K562 (cell line): ENCODE measurements around the gene HPS1. TPM values are rescaled to one million over a fixed set of nuclear protein-coding genes. Genes with fewer than 3 reads are reported as not detected.

Source experiments
- ATAC-seq: fragments of 200-7000 bp; cut with Tn5 transposase; 3 replicates; pipeline ENCODE4 v1.9.1; 2020; ENCODE audit warnings: moderate library complexity
- BruUV-seq: library from RNA; stranded (reverse); fragments of 400-500 nt; replicated peaks from 2 replicates; lab custom pipeline; 2021; lab: Mats Ljungman, UMichigan
- CTCF ChIA-PET: fragments of 300-600 bp; formaldehyde crosslinking; extraction: SDS; loops from one replicate; lab custom pipeline; 2021; ENCODE audit warnings: low intra/inter-chr PET ratio; lab: Yijun Ruan, JAX
- POLR2A ChIA-PET: fragments of 300-600, 350-650 bp; sonication (Branson Sonifier 250); formaldehyde crosslinking; extraction: SDS; loops from one replicate; lab custom pipeline; 2021; ENCODE audit warnings: antibody characterized with exemption, inconsistent platforms; lab: Yijun Ruan, JAX
- DNase-seq, 4 experiments: peaks; one replicate each; pipeline versions ENCODE4 v3.0.0 to v3.0.0-alpha.2; 2011 to 2018; ENCODE audit warnings: low spot score in 3 of 4, mixed read lengths in 3 of 4; ENCODE audit errors: extremely low read depth in 1 of 4
- FAIRE-seq: peaks from 2 replicates; lab custom pipeline; 2011; peaks lifted over from hg19 to GRCh38; lab: Jason Lieb, UNC
- H2AFZ ChIP-seq: 2 replicates; pipeline ENCODE4 v1.6.0; 2011; ENCODE audit warnings: low read depth, low read length, control low read depth, inconsistent platforms
- H3K27ac ChIP-seq: fragments of 200-600 bp; 3 replicates; pipeline ENCODE4 v1.8.0; 2011; ENCODE audit warnings: low read depth, mild to moderate bottlenecking, control low read depth, inconsistent platforms, low read length, moderate library complexity, mixed read lengths; ENCODE audit errors: extremely low read depth
- H3K27me3 ChIP-seq, 2 experiments: fragments of 300-600 bp in 1 of 2; 2 replicates in 1 of 2; 3 replicates in 1 of 2; pipeline versions ENCODE4 v1.6.0 to v1.8.0; 2011; ENCODE audit warnings: inconsistent platforms in 2 of 2, low read length in 2 of 2, mild to moderate bottlenecking in 1 of 2, mixed read lengths in 1 of 2, moderate library complexity in 1 of 2; ENCODE audit not compliant: control insufficient read depth in 2 of 2, insufficient read depth in 2 of 2
- H3K36me3 ChIP-seq: fragments of 300-600 bp; 3 replicates; pipeline ENCODE4 v1.8.0; 2011; ENCODE audit warnings: mild to moderate bottlenecking, low read length, inconsistent platforms; ENCODE audit not compliant: control insufficient read depth, insufficient read depth
- H3K4me1 ChIP-seq, 2 experiments: fragments of 200-600 bp in 1 of 2; replicated peaks in 1 of 2; 2 replicates in 1 of 2; 3 replicates in 1 of 2; pipeline versions ENCODE4 v1.5.1 to v1.8.0; 2011; ENCODE audit warnings: inconsistent platforms in 2 of 2, low read length in 2 of 2, mild to moderate bottlenecking in 1 of 2, mixed read lengths in 1 of 2, moderate library complexity in 1 of 2; ENCODE audit not compliant: control insufficient read depth in 2 of 2, insufficient read depth in 2 of 2
- H3K4me2 ChIP-seq: 2 replicates; pipeline ENCODE4 v1.6.1; 2011; ENCODE audit warnings: low read length, control low read depth, inconsistent platforms, mixed read lengths; ENCODE audit not compliant: insufficient read depth
- H3K4me3 ChIP-seq: fragments of 200-600 bp; sonication (generic), shearing (Covaris generic); 2 replicates; pipeline ENCODE4 v1.5.1; 2016; ENCODE audit warnings: control low read depth, inconsistent platforms
- H3K79me2 ChIP-seq: fragments of 200-600 bp; 3 replicates; pipeline ENCODE4 v1.8.0; 2011; ENCODE audit warnings: low read length, inconsistent platforms; ENCODE audit not compliant: control insufficient read depth, insufficient read depth
- H3K9ac ChIP-seq, 2 experiments: 2 replicates each; pipeline versions ENCODE4 v1.6.0 to v1.6.1; 2011; ENCODE audit warnings: low read depth in 2 of 2, low read length in 2 of 2, control low read depth in 1 of 2, inconsistent platforms in 1 of 2, mild to moderate bottlenecking in 1 of 2, mixed read lengths in 1 of 2; ENCODE audit not compliant: insufficient read depth in 1 of 2
- H3K9me1 ChIP-seq: one replicate; pipeline ENCODE4 v1.6.0; 2011; ENCODE audit warnings: inconsistent platforms, mild to moderate bottlenecking, low read length, moderate library complexity; ENCODE audit not compliant: control insufficient read depth, insufficient read depth
- H3K9me3 ChIP-seq: replicated peaks from 2 replicates; pipeline ENCODE4 v1.5.1; 2011; ENCODE audit warnings: low read depth, low read length, inconsistent platforms; ENCODE audit not compliant: control insufficient read depth, insufficient read depth
- H4K20me1 ChIP-seq: replicated peaks from 2 replicates; pipeline ENCODE4 v1.6.1; 2011; ENCODE audit warnings: low read length, inconsistent platforms, mixed read lengths; ENCODE audit not compliant: control insufficient read depth, insufficient read depth
- ARHGAP35 ChIP-seq: fragments of 450-650 bp; IDR thresholded peaks from 2 replicates; pipeline ENCODE4 v1.6.1; 2018; ENCODE audit not compliant: partially characterized antibody
- CBX2 ChIP-seq: fragments of 200-600 bp; sonication (generic); IDR thresholded peaks from one replicate; pipeline ENCODE4 v1.6.1; 2012; ENCODE audit warnings: mild to moderate bottlenecking, low read length, inconsistent platforms; ENCODE audit not compliant: insufficient read depth, poor library complexity, severe bottlenecking
- EP300 ChIP-seq: IDR thresholded peaks from 2 replicates; pipeline ENCODE4 v1.6.1; 2012; ENCODE audit warnings: low read length, improper control_type of control experiment
- HEY1 ChIP-seq: fragments of 250-450 bp; sonication (Bioruptor Pico); IDR thresholded peaks from 2 replicates; pipeline ENCODE4 v1.5.0; 2020; ENCODE audit warnings: mild to moderate bottlenecking, moderate library complexity, borderline replicate concordance
- NCOA4 ChIP-seq: fragments of 450-650 bp; IDR thresholded peaks from 2 replicates; pipeline ENCODE4 v1.6.1; 2018; ENCODE audit warnings: mild to moderate bottlenecking; ENCODE audit not compliant: partially characterized antibody
- NUFIP1 ChIP-seq: fragments of 450-650 bp; IDR thresholded peaks from 2 replicates; pipeline ENCODE4 v1.6.1; 2018; ENCODE audit not compliant: partially characterized antibody
- PYGO2 ChIP-seq: fragments of 450-650 bp; IDR thresholded peaks from 2 replicates; pipeline ENCODE4 v1.6.1; 2016; ENCODE audit warnings: mild to moderate bottlenecking, missing genetic modification characterization, moderate library complexity, missing compliant biosample characterization
- SMAD2 ChIP-seq: fragments of 150-350 bp; IDR thresholded peaks from 2 replicates; pipeline ENCODE4 v1.6.1; 2014; ENCODE audit warnings: low read depth, mild to moderate bottlenecking, low read length
- ZC3H11A ChIP-seq: IDR thresholded peaks from 2 replicates; pipeline ENCODE4 v1.6.1; 2012; ENCODE audit warnings: low read depth, low read length, improper control_type of control experiment
- WGBS: fragments of 100-300 bp; shearing (Covaris generic); methylation state at CpG from one replicate; pipeline ENCODE4 v1.1.6; 2016; ENCODE audit warnings: low coverage, mixed read lengths; ENCODE audit not compliant: insufficient coverage; ENCODE audit errors: missing lambda C conversion rate; 5-methylcytosine and 5-hydroxymethylcytosine counted together
- in situ Hi-C: fragments of 300-500 bp; cut with MboI; formaldehyde crosslinking; loops from 4 replicates; pipeline ENCODE4 v1.15.0; 2018; ENCODE audit warnings: inconsistent platforms, mixed read lengths
- intact Hi-C: fragments of 100-400 bp; cut with micrococcal nuclease; formaldehyde crosslinking; loops from 2 replicates; pipeline ENCODE4 v1.14.2; 2022
- polyA plus RNA-seq, 8 experiments: library from polyadenylated mRNA; depleted of rRNA in 4 of 8; stranded (reverse) in 5 of 8; unstranded in 3 of 8; fragments of >200 nt; fragmentation: Nextera tagmentation in 2 of 8; fragmentation: Illumina TruSeq in 1 of 8; extraction: Ambion mirVana in 2 of 8; extraction: Trizol in 1 of 8; gene quantifications; 2 replicates each; pipeline versions ENCODE4 v1.2.1 to v1.2.3, GENCODE V29; 2011 to 2014; ENCODE audit warnings: inconsistent platforms in 1 of 8, missing spikeins in 1 of 8
- total RNA-seq, 7 experiments: library from RNA; depleted of rRNA in 6 of 7; stranded (reverse); fragments of >200 nt in 6 of 7; fragmentation: Illumina TruSeq in 2 of 7; extraction: Trizol in 2 of 7; gene quantifications; 2 replicates each; pipeline versions ENCODE4 v1.2.1 to v1.2.3, GENCODE V29; 2011 to 2021; ENCODE audit warnings: low replicate concordance in 1 of 7
- TF ChIP-seq, protein P1 (sequence below): fragments of 250-450 bp; sonication (Bioruptor Pico); IDR thresholded peaks from 2 replicates; pipeline ENCODE4 v1.8.0; 2022; ENCODE audit warnings: inconsistent platforms

HPS1 gene
- total and polyA plus RNA-seq, 9 of the 15 experiments (the other 6 are each of a cell fraction or from before 2014, with no cell fraction given) = 18.1 to 43.6 (median 26.3) TPM

DNA sequence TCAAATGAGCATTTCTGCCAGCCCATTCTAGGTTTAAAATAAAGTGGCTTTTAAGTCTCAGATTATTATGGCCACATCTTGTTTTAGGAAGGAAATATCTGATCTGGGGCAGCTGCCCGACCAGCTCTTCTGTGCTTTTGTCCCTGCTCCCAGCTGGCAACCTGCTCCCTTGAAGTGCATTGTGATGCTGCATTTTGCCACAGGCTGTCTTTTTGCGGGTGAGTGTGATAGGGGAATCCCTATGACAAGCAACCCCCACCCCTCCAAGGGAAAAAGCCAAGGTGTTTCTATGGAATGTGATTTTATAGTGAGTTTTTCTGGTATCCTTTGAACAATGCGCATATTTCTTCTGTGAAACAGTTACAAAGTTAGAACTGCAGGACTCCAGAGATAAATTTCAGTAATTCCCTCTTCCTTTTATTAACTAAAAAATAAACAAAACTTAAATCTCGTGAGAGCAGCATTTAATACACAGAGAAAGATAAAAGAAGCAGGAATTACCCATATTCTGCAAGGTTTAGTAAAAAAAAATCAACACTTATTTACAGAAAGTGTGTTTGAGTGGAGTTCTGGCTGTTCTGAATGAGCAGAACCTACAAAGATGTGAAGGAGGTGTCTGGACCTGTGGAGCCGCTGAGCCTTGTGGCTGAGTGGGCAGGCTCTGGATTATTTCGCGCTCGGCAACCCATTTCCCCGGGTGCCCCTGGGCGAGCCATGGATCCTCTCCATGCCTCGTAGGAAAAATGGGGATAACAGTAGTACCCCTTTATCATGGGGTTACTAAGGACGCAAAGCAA lies 10.1 kb upstream of the HPS1 start (continued):
- no peak for TF ChIP-seq NCOA4

DNA sequence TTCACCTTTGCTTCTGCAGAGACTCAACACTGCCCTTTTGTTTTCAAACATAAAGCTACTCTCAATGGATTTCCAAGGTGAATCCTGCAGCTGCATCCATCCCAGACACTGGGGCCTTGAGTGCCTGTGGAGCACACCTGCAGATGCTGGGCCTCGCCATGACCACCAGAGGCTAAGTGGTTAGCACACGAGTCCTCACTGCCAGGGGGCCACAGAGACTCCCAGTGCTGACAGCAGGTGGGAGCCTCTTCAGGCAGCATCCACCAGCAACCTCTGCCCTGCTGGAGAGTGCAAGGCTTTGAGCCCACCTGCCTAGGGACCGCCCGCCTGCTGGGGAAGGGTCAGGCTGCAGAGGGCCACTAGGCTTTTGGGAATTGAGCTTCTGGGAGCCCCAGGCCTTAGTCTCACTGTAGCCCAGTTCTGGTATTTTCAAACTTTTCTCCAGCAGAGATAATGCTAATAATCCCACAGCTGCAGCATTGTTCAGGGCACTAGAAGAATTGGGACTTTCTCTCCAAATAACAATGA lies 9.4 kb upstream of the HPS1 start:
- H3K79me2 ChIP-seq = no peaks in the 10 kb centered on the region
- H4K20me1 ChIP-seq = no peaks in the 10 kb centered on the region
- no peak overlapping the region for H3K27ac ChIP-seq
- H2AFZ ChIP-seq = no peak overlapping the region
- H3K36me3 ChIP-seq = no peaks in the 10 kb centered on the region
- POLR2A ChIA-PET = no interaction called here
- TF ChIP-seq ZC3H11A = no peak
- TF ChIP-seq, all 486 proteins: peak for 0
- Histone ChIP-seq H3K4me2 (no peak overlapping the region), H3K9me1 (no peaks in the 10 kb centered on the region), H3K4me3 (no peak overlapping the region), H3K9me3 (no peaks in the 10 kb centered on the region), H3K9ac (no peak overlapping the region), H3K27me3 (no peaks in the 10 kb centered on the region), H3K4me1 (peaks cover 24 to 41% of the 10 kb centered on the region in 2 experiments; a peak in 4 of 5 replicates)
- CTCF ChIA-PET = no interaction called here
- ATAC-seq (no peak), DNase-seq (no peak), FAIRE-seq (no peak)
- in situ Hi-C loops (no loop called here), intact Hi-C loops (no loop called here)
- BruUV-seq = no TSS peak
- no CpG with 5 or more reads among the region's 4 CpGs for WGBS

DNA sequence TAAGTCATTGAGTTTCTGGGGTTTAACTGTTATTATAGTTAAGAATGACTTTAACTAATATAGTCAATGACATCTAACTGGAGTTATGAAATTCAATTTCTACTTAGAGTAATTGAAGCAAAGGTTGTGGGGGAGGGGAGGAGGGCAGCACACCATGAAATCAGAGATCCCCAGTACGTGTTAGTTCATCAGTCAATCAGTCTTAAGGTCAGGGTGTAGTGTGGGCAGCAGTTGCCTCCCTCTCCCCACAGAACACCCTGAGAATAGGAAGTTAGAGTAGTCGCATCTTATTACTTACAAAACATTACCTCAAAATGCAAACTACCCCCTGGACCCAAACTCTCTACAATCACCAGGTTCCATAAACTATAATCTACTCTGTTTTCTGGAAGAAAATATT lies 7.0 kb upstream of the HPS1 start:
- no peak overlapping the region for H3K4me2 ChIP-seq
- no peak for ATAC-seq
- H3K4me3 ChIP-seq = no peak overlapping the region
- WGBS = 14% methylated on average over 1 of the region's 2 CpGs
- intact Hi-C loops (no loop called here), in situ Hi-C loops (no loop called here)
- POLR2A ChIA-PET = no interaction called here
- DNase-seq = no peak
- no peaks in the 10 kb centered on the region for H3K9me1 ChIP-seq
- H3K9me3 ChIP-seq = no peaks in the 10 kb centered on the region; the same call in 1 of the 2 replicates
- no peaks in the 10 kb centered on the region for H3K27me3 ChIP-seq
- H3K36me3 ChIP-seq = no peaks in the 10 kb centered on the region
- H3K4me1 ChIP-seq = peaks cover 12 to 20% of the 10 kb centered on the region in 2 experiments; a peak in 4 of 5 replicates
- H3K27ac ChIP-seq = no peak overlapping the region
- H3K9ac ChIP-seq = no peak overlapping the region
- CTCF ChIA-PET = no interaction called here
- no peak overlapping the region for H2AFZ ChIP-seq
- BruUV-seq = no TSS peak
- no peaks in the 10 kb centered on the region for H3K79me2 ChIP-seq
- FAIRE-seq = no peak
- H4K20me1 ChIP-seq = no peaks in the 10 kb centered on the region
- TF ChIP-seq ARHGAP35 (no peak), HEY1 (CRISPR knock-in tag) (no peak), PYGO2 (no peak), SMAD2 (no peak), NUFIP1 (no peak), CBX2 (no peak), EP300 (no peak)
- TF ChIP-seq, protein P1, sequence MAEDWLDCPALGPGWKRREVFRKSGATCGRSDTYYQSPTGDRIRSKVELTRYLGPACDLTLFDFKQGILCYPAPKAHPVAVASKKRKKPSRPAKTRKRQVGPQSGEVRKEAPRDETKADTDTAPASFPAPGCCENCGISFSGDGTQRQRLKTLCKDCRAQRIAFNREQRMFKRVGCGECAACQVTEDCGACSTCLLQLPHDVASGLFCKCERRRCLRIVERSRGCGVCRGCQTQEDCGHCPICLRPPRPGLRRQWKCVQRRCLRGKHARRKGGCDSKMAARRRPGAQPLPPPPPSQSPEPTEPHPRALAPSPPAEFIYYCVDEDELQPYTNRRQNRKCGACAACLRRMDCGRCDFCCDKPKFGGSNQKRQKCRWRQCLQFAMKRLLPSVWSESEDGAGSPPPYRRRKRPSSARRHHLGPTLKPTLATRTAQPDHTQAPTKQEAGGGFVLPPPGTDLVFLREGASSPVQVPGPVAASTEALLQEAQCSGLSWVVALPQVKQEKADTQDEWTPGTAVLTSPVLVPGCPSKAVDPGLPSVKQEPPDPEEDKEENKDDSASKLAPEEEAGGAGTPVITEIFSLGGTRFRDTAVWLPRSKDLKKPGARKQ (CRISPR knock-in tag) = no peak
